HCT116 (cell line): ENCODE results near the gene TBC1D1.

ENCODE experiments used
- CTCF ChIP-seq, 3 experiments: fragments of 200-600 bp in 1 of 3; sonication (generic) in 1 of 3; IDR thresholded peaks in 2 of 3; conservative IDR thresholded peaks in 1 of 3; 2 replicates each; pipeline ENCODE4 v1.5.1; 2012 to 2017; ENCODE audit warnings: low read depth in 2 of 3, low read length in 2 of 3, antibody characterized with exemption in 1 of 3, borderline replicate concordance in 1 of 3, control low read depth in 1 of 3, mild to moderate bottlenecking in 1 of 3, mixed read lengths in 1 of 3, mixed run types in 1 of 3, moderate library complexity in 1 of 3; ENCODE audit not compliant: insufficient read depth in 1 of 3
- EZH2phosphoT487 ChIP-seq: fragments of 200-600 bp; IDR thresholded peaks from 2 replicates; pipeline ENCODE4 v1.6.1; 2018; ENCODE audit warnings: antibody characterized with exemption, borderline replicate concordance
- FOSL1 ChIP-seq: IDR thresholded peaks from 2 replicates; pipeline ENCODE4 v1.6.1; 2012; ENCODE audit warnings: low read depth
- MAX ChIP-seq: IDR thresholded peaks from 2 replicates; pipeline ENCODE4 v1.6.1; 2012
- POLR2A ChIP-seq: IDR thresholded peaks from 2 replicates; pipeline ENCODE4 v1.7.0; 2011; ENCODE audit warnings: borderline replicate concordance; ENCODE audit not compliant: insufficient read depth, insufficient read length; ENCODE audit errors: extremely low read depth
- POLR2AphosphoS5 ChIP-seq: IDR thresholded peaks from 2 replicates; pipeline ENCODE4 v1.6.1; 2011; ENCODE audit warnings: mild to moderate bottlenecking, low read depth, low read length, moderate library complexity
- REST ChIP-seq: IDR thresholded peaks from 2 replicates; pipeline ENCODE4 v1.6.1; 2012; ENCODE audit warnings: low read depth
- SIN3A ChIP-seq: IDR thresholded peaks from 2 replicates; pipeline ENCODE4 v1.6.1; 2012; ENCODE audit warnings: low read depth
- YY1 ChIP-seq: IDR thresholded peaks from 2 replicates; pipeline ENCODE4 v1.6.1; 2011; ENCODE audit warnings: low read length, low read depth, moderate library complexity, mild to moderate bottlenecking; ENCODE audit not compliant: insufficient replicate concordance; ENCODE audit errors: extremely low read depth
- ZFX ChIP-seq: fragments of 450-650 bp; IDR thresholded peaks from 2 replicates; pipeline ENCODE4 v1.6.1; 2017

GRCh38 chr4:37949636-37950426, 58.9 kb downstream of the TBC1D1 start:
- no peak for TF ChIP-seq SIN3A
- TF ChIP-seq ZFX = no peak
- no peak for TF ChIP-seq CTCF (IDR thresholded peaks at IDR 0.05 in 2 of 3, conservative IDR thresholded peaks at IDR 0.05 in 1 of 3; ENCODE audit: borderline replicate concordance in 1 of 3, insufficient read depth in 1 of 3, low read depth in 2 of 3, low read length in 2 of 3)
- TF ChIP-seq POLR2AphosphoS5 = no peak
- TF ChIP-seq REST = no peak
- no peak for TF ChIP-seq MAX
- TF ChIP-seq POLR2A = no peak
- TF ChIP-seq YY1 = no peak
- TF ChIP-seq FOSL1 = no peak
- no peak for TF ChIP-seq EZH2phosphoT487
